ENCODE measurements around the gene OR10A3. TPM values are rescaled to one million over a fixed set of nuclear protein-coding genes. Genes with fewer than 3 reads are reported as not detected.

Gene OR10A3
- polyA plus RNA-seq, 1 donor (not counting 4 experiments of a cell fraction or from before 2014, with no cell fraction given), result 0.04 TPM

DNA sequence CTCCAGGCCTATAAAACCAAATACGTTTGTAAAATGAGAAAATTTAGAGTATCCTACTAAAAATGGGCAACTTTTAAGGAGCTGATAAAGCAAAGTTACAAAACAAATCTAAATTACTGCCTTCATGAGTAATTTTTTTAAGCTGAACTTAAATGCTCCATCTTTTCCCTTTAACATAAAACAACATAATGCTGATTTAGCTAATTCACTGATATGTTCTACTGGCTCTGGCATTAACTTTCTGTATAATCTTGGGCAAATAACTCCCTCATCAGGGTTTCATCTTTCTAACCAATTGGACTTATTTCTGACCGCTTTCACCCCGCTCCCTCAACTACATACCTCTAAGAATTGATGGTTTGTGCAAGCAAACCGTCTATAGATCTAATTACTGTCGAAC is 362 bp downstream of the OR10A3 start:
- H3K4me2 ChIP-seq (ENCODE audit: control insufficient read depth, extremely low read depth, insufficient read depth, low read depth, low read length), result no peak overlapping the region
- H4K20me1 ChIP-seq (ENCODE audit: control insufficient read depth, extremely low read depth, insufficient read depth, low read length), result no peaks in the 10 kb centered on the region
- H3K27ac ChIP-seq (ENCODE audit: control insufficient read depth, insufficient read depth, low read length), result no peak overlapping the region
- peaks cover 2% of the 10 kb centered on the region for H3K9me3 ChIP-seq (ENCODE audit: control insufficient read depth, low read depth, low read length)
- H3K36me3 ChIP-seq (ENCODE audit: control insufficient read depth in 2 of 2, extremely low read depth in 1 of 2, insufficient read depth in 2 of 2, low read length in 2 of 2), result no peaks in the 10 kb centered on the region
- dilution Hi-C loops (cut with MboI; ENCODE audit: extremely low pct_ligation_motif_present, low sequenced_read_pairs), result no loop called here
- no peak for DNase-seq (ENCODE audit: low read depth, low spot score)
- no peak overlapping the region for H3K4me3 ChIP-seq (ENCODE audit: control insufficient read depth in 2 of 3, extremely low read depth in 1 of 3, insufficient read depth in 2 of 3, low read depth in 1 of 3, low read length in 3 of 3)
- no peak overlapping the region for H2AFZ ChIP-seq (ENCODE audit: control insufficient read depth, low read length)
- H3K4me1 ChIP-seq (ENCODE audit: control insufficient read depth, extremely low read depth, insufficient read depth, low read length), result peaks cover 2% of the 10 kb centered on the region
- no peaks in the 10 kb centered on the region for H3K79me2 ChIP-seq (ENCODE audit: control insufficient read depth, insufficient read depth, low read length)
- no peak overlapping the region for H3K9ac ChIP-seq (ENCODE audit: control insufficient read depth, extremely low read depth, insufficient read depth, low read length)
- TF ChIP-seq EZH2 (IDR thresholded peaks at IDR 0.05; ENCODE audit: low read length), result no peak
- TF ChIP-seq CTCF (optimal IDR thresholded peaks at IDR 0.05 in 1 of 3, IDR thresholded peaks at IDR 0.05 in 1 of 3, conservative IDR thresholded peaks at IDR 0.05 in 1 of 3; ENCODE audit: extremely low read depth in 1 of 3, insufficient read depth in 2 of 3, low read length in 3 of 3), result no peak
- no peaks in the 10 kb centered on the region for H3K9me1 ChIP-seq (ENCODE audit: control insufficient read depth, extremely low read depth, insufficient read depth, low read length)
- FAIRE-seq, result no peak
- no peaks in the 10 kb centered on the region for H3K27me3 ChIP-seq (ENCODE audit: control insufficient read depth, extremely low read depth, insufficient read depth, low read length)

DNA sequence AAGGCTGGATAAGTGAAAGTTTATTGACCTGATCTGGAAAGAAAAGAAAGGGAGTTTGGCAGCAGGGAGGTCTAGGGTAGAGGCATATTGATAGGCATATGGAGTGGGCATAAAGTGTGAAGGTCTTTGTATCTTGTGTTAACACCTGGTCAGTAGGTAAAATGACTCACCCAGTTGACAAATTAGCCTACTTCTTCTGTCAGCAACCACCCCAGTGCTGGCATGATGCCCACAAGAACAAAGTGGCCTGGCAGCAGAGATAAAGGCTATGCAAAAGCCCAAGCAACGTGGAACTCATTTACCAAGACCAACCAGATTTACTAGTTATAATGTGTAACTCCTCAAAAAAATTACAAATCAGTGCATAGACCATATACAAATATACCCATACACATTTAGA is 4.9 kb downstream of the OR10A3 start:
- Histone ChIP-seq H3K9me1 (ENCODE audit: control insufficient read depth, extremely low read depth, insufficient read depth, low read length) (no peaks in the 10 kb centered on the region), H3K4me1 (ENCODE audit: control insufficient read depth, extremely low read depth, insufficient read depth, low read length) (no peaks in the 10 kb centered on the region), H3K9ac (ENCODE audit: control insufficient read depth, extremely low read depth, insufficient read depth, low read length) (no peak overlapping the region), H3K27ac (ENCODE audit: control insufficient read depth, insufficient read depth, low read length) (no peak overlapping the region), H3K36me3 (ENCODE audit: control insufficient read depth in 2 of 2, extremely low read depth in 1 of 2, insufficient read depth in 2 of 2, low read length in 2 of 2) (no peaks in the 10 kb centered on the region), H2AFZ (ENCODE audit: control insufficient read depth, low read length) (no peak overlapping the region), H3K4me3 (ENCODE audit: control insufficient read depth in 2 of 3, extremely low read depth in 1 of 3, insufficient read depth in 2 of 3, low read depth in 1 of 3, low read length in 3 of 3) (no peak overlapping the region), H3K9me3 (ENCODE audit: control insufficient read depth, low read depth, low read length) (no peaks in the 10 kb centered on the region), H3K79me2 (ENCODE audit: control insufficient read depth, insufficient read depth, low read length) (no peaks in the 10 kb centered on the region), H4K20me1 (ENCODE audit: control insufficient read depth, extremely low read depth, insufficient read depth, low read length) (no peaks in the 10 kb centered on the region), H3K4me2 (ENCODE audit: control insufficient read depth, extremely low read depth, insufficient read depth, low read depth, low read length) (no peak overlapping the region), H3K27me3 (ENCODE audit: control insufficient read depth, extremely low read depth, insufficient read depth, low read length) (no peaks in the 10 kb centered on the region)
- TF ChIP-seq EZH2 (IDR thresholded peaks at IDR 0.05; ENCODE audit: low read length) (no peak), CTCF (optimal IDR thresholded peaks at IDR 0.05 in 1 of 3, IDR thresholded peaks at IDR 0.05 in 1 of 3, conservative IDR thresholded peaks at IDR 0.05 in 1 of 3; ENCODE audit: extremely low read depth in 1 of 3, insufficient read depth in 2 of 3, low read length in 3 of 3) (no peak)
- DNase-seq (ENCODE audit: low read depth, low spot score) (no peak), FAIRE-seq (no peak)
- dilution Hi-C loops (cut with MboI; ENCODE audit: extremely low pct_ligation_motif_present, low sequenced_read_pairs), result no loop called here
